Measurements from ENCODE around the gene HSD17B2.
A peak's percentile ranks its signal among the peaks of the same experiment; 100 is the strongest.
"Not testable (repeated sequence)": the region's sequence is repeated elsewhere in the genome, so short reads cannot be mapped to it uniquely, and the experiment has no call there.

The HSD17B2 gene, protein sequence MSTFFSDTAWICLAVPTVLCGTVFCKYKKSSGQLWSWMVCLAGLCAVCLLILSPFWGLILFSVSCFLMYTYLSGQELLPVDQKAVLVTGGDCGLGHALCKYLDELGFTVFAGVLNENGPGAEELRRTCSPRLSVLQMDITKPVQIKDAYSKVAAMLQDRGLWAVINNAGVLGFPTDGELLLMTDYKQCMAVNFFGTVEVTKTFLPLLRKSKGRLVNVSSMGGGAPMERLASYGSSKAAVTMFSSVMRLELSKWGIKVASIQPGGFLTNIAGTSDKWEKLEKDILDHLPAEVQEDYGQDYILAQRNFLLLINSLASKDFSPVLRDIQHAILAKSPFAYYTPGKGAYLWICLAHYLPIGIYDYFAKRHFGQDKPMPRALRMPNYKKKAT

GRCh38 chr16:82034981-82035612 lies at the start of gene HSD17B2:
Gene HSD17B2 (plus strand): TSS chr16:82035253. CDS start chr16:82035425, 172 bp downstream.
- peak; percentile 58 for DNase-seq

- no peak for DNase-seq
Measured at GRCh38 chr16:81987121-81987520, 47.9 kb upstream of the HSD17B2 start.

DNA sequence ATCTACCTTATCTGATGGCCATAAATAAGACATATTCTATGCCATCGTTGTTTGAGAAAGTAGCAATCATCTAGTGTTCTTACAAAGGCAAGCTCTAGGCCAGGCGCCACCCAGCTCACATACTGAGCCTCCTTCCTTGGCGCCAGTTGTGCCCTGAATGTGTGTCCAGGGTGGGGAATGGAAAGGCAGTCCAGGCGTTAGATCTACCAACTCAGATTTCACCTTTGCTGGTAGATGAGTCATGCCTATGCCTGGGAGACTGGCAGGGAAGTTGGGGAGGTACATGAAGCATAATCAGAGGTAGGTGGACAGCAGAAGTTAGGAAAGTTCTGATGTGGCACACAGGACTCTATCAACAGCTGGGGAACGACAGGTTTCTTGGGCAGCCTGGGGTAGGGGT lies 47.3 kb upstream of the HSD17B2 start:
- DNase-seq = no peak

GRCh38 chr16:81992859-81993258 lies 42.2 kb upstream of the HSD17B2 start:
- DNase-seq = no peak

DNA sequence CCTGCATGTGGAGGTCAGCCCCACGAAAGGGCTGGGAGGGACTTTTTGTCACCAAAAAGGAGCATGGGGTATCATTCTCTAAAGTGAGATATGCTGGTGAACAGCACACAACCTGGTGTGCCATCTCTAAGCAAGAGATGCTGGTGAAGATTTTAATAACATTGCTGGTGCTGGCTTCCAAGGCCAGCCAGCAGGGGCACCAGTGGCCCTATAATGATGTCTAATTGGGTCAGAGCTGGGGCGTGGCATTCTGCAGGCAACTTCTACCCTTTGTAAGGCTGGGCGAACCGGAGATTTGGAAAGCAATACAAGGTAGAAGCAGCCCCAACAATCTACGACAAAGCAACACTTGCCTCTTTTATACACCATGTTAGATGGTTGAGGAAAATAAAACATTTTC lies 40.6 kb upstream of the HSD17B2 start:
- DNase-seq = no peak

DNA sequence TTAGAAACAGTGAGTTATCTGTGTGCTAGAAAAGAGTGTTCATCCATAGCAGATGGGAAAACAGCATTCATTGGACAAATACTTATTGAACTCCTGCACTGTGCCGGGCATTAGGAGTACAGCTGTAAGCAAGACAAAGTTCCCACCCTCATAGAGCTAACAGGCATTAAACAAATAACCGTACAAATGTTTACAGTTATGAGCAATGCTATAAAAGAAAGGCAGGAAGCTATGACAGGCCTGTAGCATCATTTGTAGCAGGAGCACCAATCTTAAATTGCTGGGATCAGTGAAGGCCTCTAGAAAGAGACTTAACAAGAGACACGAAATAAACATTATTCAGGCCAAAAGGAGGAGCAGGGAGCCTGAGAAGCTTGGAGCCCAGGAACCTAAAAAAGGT lies 39.4 kb upstream of the HSD17B2 start:
- no peak for DNase-seq

GRCh38 chr16:81996664-81997509 lies 38.2 kb upstream of the HSD17B2 start:
- DNase-seq = peak; percentile 70

- DNase-seq = peak; percentile 91
Measured at GRCh38 chr16:81997738-81998137, 37.3 kb upstream of the HSD17B2 start.

DNA sequence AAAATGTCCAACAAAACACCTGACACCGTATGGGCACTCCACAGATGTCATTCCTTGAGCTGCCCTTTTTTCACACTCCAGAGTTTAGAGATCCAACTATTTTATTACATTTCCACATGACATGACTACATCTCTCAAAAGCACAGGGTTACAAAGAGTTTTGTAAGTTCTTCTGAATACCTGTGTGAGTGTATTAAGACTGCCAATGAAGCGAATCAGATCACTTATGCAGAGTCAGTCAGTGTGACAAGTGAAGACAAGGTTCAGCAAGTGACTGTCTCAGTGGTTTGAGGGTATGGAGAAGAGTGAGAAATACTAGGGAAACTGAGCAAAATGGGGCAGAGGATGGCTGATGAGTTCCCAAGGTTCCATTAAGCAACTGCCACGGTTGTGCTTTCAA lies 32.2 kb upstream of the HSD17B2 start:
- no peak for DNase-seq

DNA sequence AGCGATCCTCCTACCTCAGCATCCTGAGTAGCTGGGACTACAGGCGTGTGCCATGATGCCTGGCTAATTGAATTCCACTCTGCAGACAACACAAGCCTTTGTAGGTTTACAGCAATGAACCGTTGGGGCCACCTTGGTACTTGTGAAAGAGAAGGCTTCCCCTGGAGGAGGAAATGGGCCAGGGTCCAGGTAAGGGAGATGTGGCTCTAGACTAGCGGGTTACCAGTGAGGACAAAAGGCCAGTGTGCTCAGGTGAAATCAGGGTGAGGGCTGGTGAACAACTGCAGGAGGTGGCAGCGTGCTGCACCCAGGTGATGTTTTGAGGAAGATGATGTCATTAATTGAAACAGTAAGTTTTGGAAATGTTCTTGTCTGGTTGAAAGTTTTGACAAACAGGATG lies 30.5 kb upstream of the HSD17B2 start:
- DNase-seq = no peak

GRCh38 chr16:82005027-82005830 lies 29.8 kb upstream of the HSD17B2 start:
- DNase-seq = peak; percentile 27

- no peak for DNase-seq
Measured at GRCh38 chr16:82006036-82006435, 29.0 kb upstream of the HSD17B2 start.

GRCh38 chr16:82007189-82007588 lies 27.9 kb upstream of the HSD17B2 start:
- DNase-seq = no peak

GRCh38 chr16:82008957-82009592 lies 26.0 kb upstream of the HSD17B2 start:
- no peak for DNase-seq

- DNase-seq = not testable (repeated sequence)
Measured at GRCh38 chr16:82009789-82010188, 25.3 kb upstream of the HSD17B2 start.

GRCh38 chr16:82010649-82011048 lies 24.4 kb upstream of the HSD17B2 start:
- no peak for DNase-seq

DNA sequence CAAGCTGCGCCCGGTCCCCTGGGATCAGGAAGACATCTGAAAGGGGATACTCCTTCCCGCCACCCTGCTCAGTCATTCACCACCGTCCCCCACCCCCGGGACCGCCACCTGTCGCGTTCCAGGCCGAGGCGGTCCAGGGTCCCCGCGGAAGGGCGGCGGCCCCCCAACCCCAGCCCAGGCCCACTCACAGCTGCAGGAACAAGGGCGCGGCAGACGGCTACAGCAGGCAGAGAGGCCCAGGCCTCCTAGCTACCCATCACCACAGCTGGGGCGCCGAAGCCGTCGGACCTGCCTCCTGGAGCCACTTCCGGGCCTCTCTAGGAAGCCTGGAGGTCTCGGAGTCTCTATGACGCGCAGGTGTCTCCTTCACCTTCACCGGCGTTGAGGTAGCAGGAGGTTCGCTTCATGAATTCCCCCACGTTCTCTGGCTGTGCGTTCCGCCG lies 23.8 kb upstream of the HSD17B2 start, which contains the start of gene SDR42E1:
Gene SDR42E1 (minus strand): TSS at position 272 of the 443 bp plus-strand sequence. CDS start 10,612 bp downstream, outside the sequence.
- no peak for DNase-seq

- DNase-seq = no peak
Measured at GRCh38 chr16:82013139-82013538, 21.9 kb upstream of the HSD17B2 start.

DNA sequence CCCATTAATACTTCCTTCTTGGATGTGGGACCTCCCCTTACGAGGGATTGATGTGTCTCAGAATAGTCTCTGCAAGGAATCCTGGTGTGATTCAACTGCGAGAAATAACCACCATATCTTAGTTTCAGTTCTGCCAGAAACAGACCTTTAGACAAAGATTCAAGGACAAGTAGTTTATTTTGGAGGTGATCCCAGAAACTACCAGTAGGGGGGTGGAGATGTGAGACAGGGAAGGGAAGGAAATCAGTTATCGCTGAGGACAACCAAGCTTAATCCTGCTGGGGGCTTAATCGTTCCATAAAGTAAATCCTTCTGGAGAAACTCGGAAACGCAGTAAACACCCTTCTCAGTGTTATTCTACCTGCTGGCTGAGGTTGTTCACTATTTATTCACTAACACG lies 18.8 kb upstream of the HSD17B2 start:
- peak; percentile 75 for DNase-seq

DNA sequence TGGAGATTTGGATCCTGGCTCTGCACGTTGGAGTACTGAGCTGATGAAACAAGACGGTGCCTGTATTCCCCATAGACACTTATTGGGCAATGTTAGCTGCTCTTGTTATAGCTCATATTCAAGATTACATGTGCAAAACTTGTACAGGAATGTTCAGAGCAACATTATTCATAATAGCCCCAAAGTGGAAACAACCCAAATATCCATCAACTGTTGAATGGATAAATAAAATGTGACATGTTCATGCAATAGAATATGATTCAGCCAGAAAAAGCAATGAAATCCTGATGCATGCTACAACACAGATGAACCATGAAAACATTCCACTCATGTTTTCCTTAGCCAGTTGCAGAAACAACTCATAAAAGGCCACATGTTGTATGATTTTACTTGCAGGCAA lies 18.1 kb upstream of the HSD17B2 start:
- DNase-seq = peak; percentile 91

DNA sequence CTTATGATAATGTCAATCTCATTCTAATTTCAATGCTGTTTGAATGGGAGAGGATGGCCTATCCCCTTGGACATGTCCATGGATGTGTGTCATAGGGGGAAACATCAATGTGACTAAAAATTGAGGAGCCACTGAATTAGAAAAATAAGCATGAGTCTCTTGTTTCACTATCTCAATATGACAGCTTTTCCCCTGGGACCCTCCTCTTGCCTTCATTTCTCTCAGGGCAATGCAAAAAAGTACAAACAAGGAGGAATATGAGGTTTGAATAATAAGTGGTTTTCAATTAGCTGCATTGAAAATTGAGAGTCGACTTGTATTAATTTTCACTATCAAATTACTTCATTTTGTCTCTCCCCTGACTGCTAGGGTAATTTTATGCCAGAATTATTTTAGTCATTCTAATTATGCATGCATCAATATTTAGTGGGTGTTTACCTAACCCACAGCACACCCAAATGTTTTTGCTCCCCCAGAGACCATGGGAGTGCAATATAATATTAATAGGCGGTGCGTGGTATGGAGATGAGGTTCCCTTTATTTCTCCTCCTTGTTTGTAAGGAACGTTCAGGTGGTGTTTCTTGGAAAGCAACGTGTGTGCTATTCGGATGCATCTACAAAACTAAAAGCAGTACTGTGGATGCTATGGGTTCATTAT lies 17.0 kb upstream of the HSD17B2 start:
- no peak for DNase-seq
